NCI-H2227 (cell line): ENCODE data around the gene PLXND1.

Experiments
- DNase-seq: peaks from one replicate; lab custom pipeline; 2025; ENCODE audit not compliant: unreplicated experiment; lab: John Stamatoyannopoulos, UW

PLXND1 gene

GRCh38 chr3:129513705-129514104 is 92.8 kb downstream of the PLXND1 start:
- DNase-seq, result no peak

- no peak for DNase-seq
These were observed 93.9 kb downstream of the PLXND1 start for GRCh38 chr3:129512595-129512994.

- DNase-seq, result no peak
These were observed 99.2 kb downstream of the PLXND1 start for GRCh38 chr3:129507181-129507831.

GRCh38 chr3:129506231-129506742 is 100.2 kb downstream of the PLXND1 start:
- DNase-seq, result no peak

- peak; percentile 10 for DNase-seq
These were observed 101.1 kb downstream of the PLXND1 start for GRCh38 chr3:129505341-129505740.
